Kidney (tissue), 14 donors: ENCODE results near the gene PDIK1L. TPM values are rescaled to one million over a fixed set of nuclear protein-coding genes. Genes with fewer than 3 reads are reported as not detected.
A peak's percentile ranks its signal among the peaks of the same experiment; 100 is the strongest.

Experiments used
- DNase-seq, 5 donors: peaks; one replicate each; pipeline ENCODE4 v3.0.0-alpha.2; 2013 to 2020
- FAIRE-seq: peaks from 2 replicates; lab custom pipeline; 2012; peaks lifted over from hg19 to GRCh38; lab: Jason Lieb, UNC
- H3K27ac ChIP-seq, 2 donors: one replicate each; pipeline ENCODE4 v1.7.0; 2013; ENCODE audit warnings: low read depth in 2 of 2, low read length in 2 of 2, inconsistent platforms in 1 of 2
- H3K27me3 ChIP-seq: one replicate; pipeline ENCODE4 v1.7.1; 2013; ENCODE audit warnings: low read length, inconsistent platforms; ENCODE audit not compliant: control insufficient read depth, insufficient read depth
- H3K36me3 ChIP-seq, 3 donors: one replicate each; pipeline versions ENCODE4 v1.7.0 to v1.7.1; 2013; ENCODE audit warnings: low read length in 3 of 3, control low read depth in 1 of 3, inconsistent platforms in 1 of 3; ENCODE audit not compliant: insufficient read depth in 3 of 3, control insufficient read depth in 2 of 3
- H3K4me1 ChIP-seq, 3 donors: one replicate each; pipeline versions ENCODE4 v1.7.0 to v1.7.1; 2013; ENCODE audit warnings: low read length in 3 of 3, inconsistent platforms in 1 of 3, low read depth in 1 of 3; ENCODE audit not compliant: control insufficient read depth in 2 of 3, insufficient read depth in 2 of 3
- H3K4me3 ChIP-seq, 3 donors: one replicate each; pipeline versions ENCODE4 v1.7.0 to v1.8.1; 2013; ENCODE audit warnings: low read length in 3 of 3, control low read depth in 1 of 3, inconsistent platforms in 1 of 3
- H3K9ac ChIP-seq, 3 donors: one replicate each; pipeline versions ENCODE4 v1.7.0 to v1.7.1; 2013; ENCODE audit warnings: low read length in 3 of 3, control low read depth in 1 of 3, inconsistent platforms in 1 of 3
- H3K9me3 ChIP-seq, 3 donors: one replicate each; pipeline versions ENCODE4 v1.7.0 to v1.7.1; 2013; ENCODE audit warnings: low read length in 3 of 3, control low read depth in 1 of 3, inconsistent platforms in 1 of 3; ENCODE audit not compliant: control insufficient read depth in 2 of 3, insufficient read depth in 1 of 3
- CTCF ChIP-seq: IDR thresholded peaks from 3 replicates; pipeline ENCODE4 v1.5.1; 2012; ENCODE audit warnings: mild to moderate bottlenecking, moderate library complexity, borderline replicate concordance; ENCODE audit not compliant: insufficient read depth; ENCODE audit errors: extremely low read depth
- intact Hi-C: fragments of 100-400 bp; cut with DNase I; formaldehyde crosslinking; loops from one replicate; pipeline ENCODE4 v1.11.1; 2022
- polyA plus RNA-seq: library from polyadenylated mRNA; stranded (reverse); fragments of 350-450 nt; fragmentation: Illumina TruSeq; extraction: RNeasy Lipid Tissue Mini Kit (QIAGEN cat#74804); gene quantifications from one replicate; pipeline ENCODE4 v1.2.3, GENCODE V29; 2014; ENCODE audit warnings: low read depth, low replicate concordance; ENCODE audit not compliant: insufficient read depth
- total RNA-seq: library from RNA; stranded (reverse); fragmentation: NEBNext Ultra II Directional; extraction: Animal tissue kit (Norgen Biotek cat#: 25700); gene quantifications from one replicate; pipeline ENCODE4 v1.2.1, GENCODE V29; 2021
- donor health status: control.
- donor health status: control.
- donor health status: control.
- donor health status: control.
- donor health status: control.
- donor health status: DM: yes; HTN: yes; CAD: no.
- donor health status: Normal renal cell carcinoma (clear cell type).

Gene PDIK1L
- total and polyA plus RNA-seq, 2 donors from 2014 or later = 3.7 to 13.9 TPM

- DNase-seq = peak in 2 of 5 donors; percentile 32 to 50
- no peaks in the 10 kb centered on the region for H3K36me3 ChIP-seq
- TF ChIP-seq CTCF = no peak
- no peak for FAIRE-seq
- intact Hi-C loops = loop anchor here (10.0 kb wide), 1 partner anchor 54 kb away; no protein-coding TSS in a partner anchor
- H3K4me3 ChIP-seq = peak overlapping the region in 1 of 3 donors; percentile 48
- no peaks in the 10 kb centered on the region for H3K9me3 ChIP-seq
- H3K27me3 ChIP-seq = no peaks in the 10 kb centered on the region
- H3K9ac ChIP-seq = no peak overlapping the region
- H3K27ac ChIP-seq = no peak overlapping the region
- peaks cover 0 to 9% (median 0%) of the 10 kb centered on the region in 3 donors for H3K4me1 ChIP-seq
Observed at GRCh38 chr1:26158271-26158907, 46.8 kb downstream of the PDIK1L start.

GRCh38 chr1:26158908-26159742 lies 47.5 kb downstream of the PDIK1L start, which contains the start of gene FAM110D:
Gene FAM110D, plus strand, starts transcription at chr1:26159079. Its CDS starts 2,213 bp downstream, at chr1:26161292.
- intact Hi-C loops = loop anchor here (10.0 kb wide), 1 partner anchor 54 kb away; no protein-coding TSS in a partner anchor
- Histone ChIP-seq H3K9ac (peak within 1 kb of the TSS in 2 of 3 donors; percentile 8 to 40), H3K27me3 (no peaks in the 10 kb centered on the region), H3K4me1 (peaks cover 0 to 9% (median 0%) of the 10 kb centered on the region in 3 donors), H3K9me3 (no peaks in the 10 kb centered on the region), H3K36me3 (no peaks in the 10 kb centered on the region), H3K27ac (peak within 1 kb of the TSS; percentile 30 to 34), H3K4me3 (peak within 1 kb of the TSS in 2 of 3 donors; percentile 47 to 48)
- DNase-seq (peak in 2 of 5 donors; percentile 50 to 54), FAIRE-seq (no peak)
- TF ChIP-seq CTCF = no peak

- H3K36me3 ChIP-seq = no peaks in the 10 kb centered on the region
- DNase-seq = no peak
- TF ChIP-seq CTCF = no peak
- no peaks in the 10 kb centered on the region for H3K27me3 ChIP-seq
- FAIRE-seq = no peak
- peak overlapping the region in 1 of 3 donors; percentile 40 for H3K9ac ChIP-seq
- peaks cover 0 to 11% (median 0%) of the 10 kb centered on the region in 3 donors for H3K4me1 ChIP-seq
- peak overlapping the region in 1 of 2 donors; percentile 34 for H3K27ac ChIP-seq
- no peaks in the 10 kb centered on the region for H3K9me3 ChIP-seq
- H3K4me3 ChIP-seq = peak overlapping the region in 1 of 3 donors; percentile 48
- intact Hi-C loops = loop anchor here (10.0 kb wide), 1 partner anchor 55 kb away; no protein-coding TSS in a partner anchor
Observed at GRCh38 chr1:26159743-26160039, 48.1 kb downstream of the PDIK1L start.
